ENCODE results near the gene CA10.

CA10 gene

GRCh38 chr17:51860954-51861561 is 297.5 kb downstream of the CA10 start:
- no peak for DNase-seq (ENCODE audit: low read depth)

- no peak for DNase-seq (ENCODE audit: low read depth)
These were observed 301.4 kb downstream of the CA10 start for GRCh38 chr17:51857052-51857597.

- DNase-seq (ENCODE audit: low read depth) = no peak
These were observed 302.7 kb downstream of the CA10 start for GRCh38 chr17:51855806-51856205.

GRCh38 chr17:51853857-51854256 is 304.7 kb downstream of the CA10 start:
- no peak for DNase-seq (ENCODE audit: low read depth)

- DNase-seq (ENCODE audit: low read depth) = no peak
These were observed 305.9 kb downstream of the CA10 start for GRCh38 chr17:51852603-51853002.

DNA sequence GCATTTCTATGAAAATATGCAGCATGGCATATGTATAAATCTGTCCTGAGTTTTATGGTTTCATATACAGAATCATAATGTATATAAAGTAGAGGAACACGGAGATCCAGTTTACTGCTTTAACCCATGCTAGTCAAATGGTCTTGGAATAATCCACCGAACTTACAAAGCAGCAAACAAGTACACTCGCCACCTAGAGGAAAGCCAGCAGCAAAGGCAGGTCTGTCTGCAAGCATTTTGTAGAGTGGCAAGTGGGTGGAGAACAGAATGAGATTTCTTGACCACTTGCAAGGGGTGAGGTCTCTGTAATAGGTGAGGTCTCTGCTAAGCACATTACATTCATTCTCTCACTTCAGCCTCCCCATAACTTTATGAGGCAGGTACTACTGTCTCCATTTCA is 308.3 kb downstream of the CA10 start:
- no peak for DNase-seq (ENCODE audit: low read depth)

DNA sequence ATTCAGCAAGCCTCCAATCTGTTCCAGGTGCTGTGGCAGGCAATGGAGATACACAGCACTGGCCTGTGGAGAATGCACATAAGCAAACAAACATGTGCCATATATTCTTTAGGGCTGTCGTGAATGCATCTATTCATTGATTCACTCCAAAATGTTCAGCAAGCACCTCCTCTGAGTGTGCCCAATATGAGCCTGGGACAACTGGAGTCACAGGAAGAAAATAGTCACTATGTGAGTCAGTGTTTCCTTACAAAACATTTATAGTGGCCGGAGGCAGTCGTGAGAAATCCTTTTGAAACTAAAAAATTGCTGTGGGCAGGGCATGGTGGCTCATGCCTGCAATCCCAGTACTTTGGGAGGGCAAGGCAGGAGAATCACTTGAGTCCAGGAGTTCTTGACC is 310.1 kb downstream of the CA10 start:
- no peak for DNase-seq (ENCODE audit: low read depth)

DNA sequence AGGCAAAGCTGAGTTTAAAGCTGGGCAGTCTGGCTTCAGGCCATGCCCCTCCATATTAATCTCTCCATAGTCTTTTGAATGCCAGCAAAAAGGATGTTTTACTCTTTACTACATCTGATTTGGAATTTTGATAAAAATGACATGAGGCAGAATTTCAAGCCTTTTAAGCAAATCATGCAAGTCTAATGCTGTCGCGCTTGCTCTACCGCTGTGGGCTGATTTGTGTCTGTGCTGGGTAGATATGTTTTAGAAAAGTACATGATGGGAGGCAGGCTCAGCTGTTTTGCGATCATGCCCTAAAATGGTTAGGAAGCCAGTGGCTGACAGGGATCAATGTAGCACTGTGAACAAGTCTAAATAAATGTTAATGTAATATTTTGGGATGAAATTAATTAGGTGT is 311.9 kb downstream of the CA10 start:
- DNase-seq (ENCODE audit: low read depth) = no peak

DNA sequence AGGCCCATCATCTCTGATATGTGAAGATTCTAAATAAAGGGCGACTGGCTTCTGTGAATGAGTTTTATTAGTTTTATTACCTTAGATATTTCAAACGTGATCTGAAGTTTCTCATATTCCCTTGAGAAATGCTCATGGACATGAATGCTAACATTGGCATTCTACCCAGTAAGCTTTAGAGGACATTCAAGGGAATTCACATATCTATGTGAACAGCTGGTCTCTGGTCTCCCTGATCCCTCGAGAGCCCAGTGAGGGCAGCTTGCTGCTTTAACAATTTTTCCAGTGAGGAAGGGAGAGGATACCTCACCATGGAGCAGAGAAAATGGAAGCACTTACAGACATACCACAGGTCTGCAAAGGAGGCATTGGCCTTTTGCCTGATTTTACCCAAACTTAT is 312.7 kb downstream of the CA10 start:
- DNase-seq (ENCODE audit: low read depth) = no peak

DNA sequence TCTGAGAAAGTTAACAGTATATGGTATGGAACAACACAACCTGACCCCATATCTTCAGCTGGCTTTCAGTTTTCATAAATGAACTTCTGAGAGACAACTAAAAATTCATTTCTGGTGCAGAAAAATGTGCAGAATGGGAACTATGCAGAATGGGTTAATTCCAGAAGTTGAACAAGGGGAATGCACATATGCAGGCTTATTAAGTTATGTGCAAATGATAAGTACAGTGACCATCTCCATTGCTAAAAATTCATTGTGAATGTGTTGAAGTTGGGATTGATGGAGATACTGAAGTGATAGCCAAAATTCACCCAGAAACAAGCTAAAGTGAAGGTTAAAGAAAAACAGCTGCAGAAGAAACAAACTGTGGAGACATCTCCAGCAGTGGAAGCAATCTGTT is 315.8 kb downstream of the CA10 start:
- DNase-seq (ENCODE audit: low read depth) = no peak

DNA sequence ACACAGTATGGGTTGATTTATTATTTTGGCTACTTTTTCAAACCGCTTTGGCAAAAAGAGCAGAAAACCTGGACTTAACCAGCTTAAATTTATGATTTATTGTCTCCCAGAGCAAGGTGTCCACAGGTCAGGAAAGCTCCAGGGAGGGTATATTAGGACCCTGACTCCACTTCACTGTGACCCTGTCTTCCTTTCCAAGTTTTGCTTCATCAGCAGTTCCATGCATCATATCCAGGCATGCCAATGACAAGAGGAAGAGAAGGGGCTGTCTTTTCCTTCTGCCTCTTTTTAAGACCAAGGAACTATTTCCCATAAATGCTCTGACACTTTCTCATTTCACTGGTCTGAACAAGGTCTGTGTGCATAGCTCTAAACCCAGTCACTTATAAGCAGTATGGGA is 316.8 kb downstream of the CA10 start:
- no peak for DNase-seq (ENCODE audit: low read depth)

DNA sequence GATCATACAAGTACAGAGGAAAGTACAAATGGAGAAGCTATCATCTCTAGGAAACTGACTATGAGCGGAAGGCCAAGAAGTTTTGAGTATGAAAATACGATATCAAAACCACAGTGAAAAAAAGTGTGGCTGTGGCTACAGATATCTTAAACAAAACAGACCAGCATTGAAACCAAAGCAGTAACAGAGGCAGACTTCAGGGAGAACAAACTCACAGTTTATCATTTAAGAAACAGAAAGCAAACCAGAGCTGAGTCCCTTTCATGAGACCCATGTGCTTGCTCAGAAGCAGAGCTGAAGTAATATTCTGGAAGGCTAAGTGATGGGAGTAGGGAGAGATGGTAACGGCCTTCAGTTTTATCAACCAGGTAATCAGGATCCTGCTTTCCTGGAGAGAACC is 317.8 kb downstream of the CA10 start:
- DNase-seq (ENCODE audit: low read depth) = no peak

GRCh38 chr17:51833620-51834019 is 324.9 kb downstream of the CA10 start:
- DNase-seq (ENCODE audit: low read depth) = no peak

DNA sequence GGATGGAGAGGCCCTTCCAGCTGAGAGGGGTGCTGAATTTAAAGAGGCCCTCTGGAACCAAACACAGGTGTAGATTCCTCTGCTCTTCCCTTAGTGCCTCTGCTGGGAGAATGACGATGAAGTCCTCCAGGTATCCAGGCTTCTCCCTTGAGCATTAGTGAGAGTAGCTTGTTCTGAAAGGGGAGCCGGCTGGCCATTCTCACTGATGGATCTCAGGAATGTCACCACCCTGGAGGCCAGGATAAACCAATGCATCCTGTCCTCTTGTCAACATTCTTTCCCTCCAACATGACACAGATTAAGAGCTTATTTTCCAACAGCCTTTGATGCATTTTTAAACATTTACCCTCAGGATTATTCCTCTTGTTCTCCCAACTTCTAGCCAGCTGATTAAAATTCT is 325.5 kb downstream of the CA10 start:
- no peak for DNase-seq (ENCODE audit: low read depth)

- DNase-seq (ENCODE audit: low read depth) = no peak
These were observed 327.6 kb downstream of the CA10 start for GRCh38 chr17:51830886-51831285.

GRCh38 chr17:51830451-51830850 is 328.1 kb downstream of the CA10 start:
- DNase-seq (ENCODE audit: low read depth) = no peak

DNA sequence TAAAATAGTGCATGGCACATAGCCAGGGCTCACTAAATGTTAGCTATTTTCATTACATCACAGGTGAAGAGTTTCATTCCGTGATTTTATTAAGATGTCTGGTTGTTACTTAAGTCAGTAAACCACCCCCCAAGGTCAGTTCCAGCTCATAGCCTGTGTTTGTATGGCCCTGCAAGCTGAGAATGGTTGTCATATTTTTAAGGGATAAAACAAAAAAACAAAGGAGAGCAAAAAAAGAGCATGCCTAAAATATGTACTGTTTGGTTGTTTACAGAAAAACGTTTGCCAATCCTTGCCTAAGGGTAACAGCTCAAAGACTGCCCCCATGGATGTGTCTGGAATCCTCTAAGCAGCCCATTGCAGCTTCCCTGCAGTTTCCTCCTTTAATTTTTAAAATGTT is 329.6 kb downstream of the CA10 start:
- DNase-seq (ENCODE audit: low read depth) = no peak

- DNase-seq (ENCODE audit: low read depth) = no peak
These were observed 331.4 kb downstream of the CA10 start for GRCh38 chr17:51827140-51827539.

GRCh38 chr17:51820766-51821165 is 337.7 kb downstream of the CA10 start:
- no peak for DNase-seq (ENCODE audit: low read depth)

DNA sequence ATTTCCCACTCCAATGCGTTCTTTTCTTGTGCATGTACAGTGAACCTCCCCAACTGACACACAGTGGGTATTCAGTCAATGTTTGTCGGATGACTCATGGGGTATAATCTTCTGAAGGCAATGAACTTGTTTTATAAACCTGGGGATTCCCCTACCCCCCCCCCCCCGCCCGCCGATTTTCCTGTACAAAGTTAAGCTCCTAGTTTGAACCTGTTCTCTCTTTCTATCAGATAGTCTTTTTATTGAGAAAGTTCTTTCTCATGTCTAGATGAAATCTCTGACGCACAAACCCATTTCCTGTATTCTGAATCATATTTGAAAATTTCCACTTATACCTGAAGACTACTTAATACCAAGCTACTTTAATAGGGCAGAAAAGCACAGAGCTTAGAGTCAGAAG is 338.3 kb downstream of the CA10 start:
- DNase-seq (ENCODE audit: low read depth) = no peak

DNA sequence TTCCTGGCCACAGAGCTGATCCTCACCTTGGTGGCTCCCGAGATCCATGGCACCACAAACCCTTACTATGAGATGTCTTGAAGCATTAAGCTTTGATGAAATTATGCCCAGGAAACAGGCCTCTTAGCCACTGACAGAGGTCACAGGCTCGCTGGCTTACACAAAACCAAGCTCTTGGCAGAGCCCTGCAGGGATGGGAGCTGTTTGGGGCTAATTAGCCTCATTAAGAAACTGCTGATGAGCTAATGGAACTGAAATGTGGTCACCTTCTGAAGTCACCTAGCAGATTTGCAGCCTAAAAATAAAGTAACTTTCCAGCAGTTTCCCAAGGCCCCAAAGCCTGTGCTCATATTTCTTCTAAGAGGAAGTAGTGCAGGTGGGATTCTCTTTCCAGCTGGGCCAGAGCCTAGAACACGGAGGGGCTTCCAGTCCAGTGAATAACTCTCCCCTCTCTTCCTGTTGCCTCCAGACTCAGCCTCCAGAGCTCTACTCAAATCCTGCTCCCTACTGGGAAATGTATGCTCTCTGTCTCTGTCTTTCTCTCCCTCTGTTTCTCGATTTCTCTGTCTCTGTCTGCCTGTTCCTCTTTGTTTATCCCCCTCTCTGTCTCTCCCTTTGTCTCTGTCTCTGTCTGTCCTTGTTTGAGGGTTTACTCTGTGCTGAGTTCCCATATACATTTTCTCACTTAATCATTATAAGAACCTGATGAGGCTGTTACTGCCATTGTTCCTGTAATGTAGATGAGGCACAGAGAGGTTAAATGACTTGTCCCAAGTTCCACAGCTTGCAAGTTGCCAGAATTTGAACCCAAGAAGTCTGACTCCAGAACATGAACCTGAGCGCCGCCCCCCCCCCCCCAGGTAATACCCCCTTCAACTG is 338.9 kb downstream of the CA10 start:
- no peak for DNase-seq (ENCODE audit: low read depth)

DNA sequence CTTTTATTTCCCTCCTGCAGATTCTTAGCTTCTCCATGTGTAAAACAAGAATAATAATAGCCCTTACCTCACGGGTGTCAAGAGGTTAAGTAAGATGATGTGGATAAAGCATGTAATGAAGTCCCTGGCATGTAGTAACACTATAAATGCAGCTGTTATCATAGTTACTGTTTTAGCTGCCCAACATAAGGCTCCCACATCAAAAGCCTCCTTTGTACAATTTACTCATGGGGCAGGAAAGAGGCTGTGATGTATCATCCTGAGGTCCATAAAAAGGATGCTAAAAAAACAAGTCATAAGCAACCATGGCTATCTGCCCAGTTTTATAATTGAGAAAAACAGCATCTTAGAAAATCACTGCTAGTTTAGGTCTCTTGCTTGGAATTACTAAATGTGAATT is 339.7 kb downstream of the CA10 start:
- no peak for DNase-seq (ENCODE audit: low read depth)

DNA sequence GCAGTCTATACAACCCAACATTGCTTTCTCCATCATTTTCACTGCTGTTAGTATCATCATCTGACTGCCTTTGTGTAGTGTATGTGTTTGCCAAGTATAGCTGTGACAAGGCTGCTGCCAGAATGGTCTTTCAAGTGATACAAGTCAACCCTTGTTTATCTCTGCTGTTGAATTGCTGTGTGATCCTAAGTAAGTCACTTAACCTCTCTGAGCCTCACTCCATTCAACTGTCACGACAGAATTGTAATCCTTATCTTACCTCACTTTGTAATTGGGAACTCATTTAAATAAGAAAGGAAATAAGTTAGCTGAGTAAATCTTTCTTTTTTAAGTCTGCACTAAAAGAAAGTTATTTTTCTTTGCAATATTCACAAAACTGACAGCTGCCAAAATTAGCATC is 340.6 kb downstream of the CA10 start:
- no peak for DNase-seq (ENCODE audit: low read depth)

GRCh38 chr17:51817117-51817516 is 341.4 kb downstream of the CA10 start:
- DNase-seq (ENCODE audit: low read depth) = no peak

All from activated T-helper 9 cell treated with anti-CD3 and anti-CD28 coated beads, Interleukin-2, amount 50 U/mL, for 16 hours (primary cell).